GM12878 (cell line): ENCODE measurements around the gene SNRK. TPM values are rescaled to one million over a fixed set of nuclear protein-coding genes. Genes with fewer than 3 reads are reported as not detected.

ENCODE experiments used
- ATAC-seq: fragments of 200-7000 bp; cut with Tn5 transposase; 3 replicates; pipeline ENCODE4 v1.9.1; 2020; ENCODE audit warnings: mild to moderate bottlenecking, moderate library complexity
- BruUV-seq: library from RNA; stranded (reverse); fragments of 400-500 nt; replicated peaks from 2 replicates; lab custom pipeline; 2021; lab: Mats Ljungman, UMichigan
- CTCF ChIA-PET: fragments of 300-600 bp; sonication (Branson Sonifier 250); formaldehyde crosslinking; extraction: SDS; loops from one replicate; lab custom pipeline; 2021; ENCODE audit warnings: inconsistent platforms; lab: Yijun Ruan, JAX
- POLR2A ChIA-PET: fragments of 350-600 bp; formaldehyde crosslinking; extraction: SDS; loops from one replicate; lab custom pipeline; 2021; ENCODE audit warnings: inconsistent platforms; lab: Charles Lee
- RAD21 ChIA-PET: fragments of 300-600 bp; sonication (Branson Sonifier 250); formaldehyde crosslinking; loops from one replicate; lab custom pipeline; 2023; ENCODE audit warnings: antibody characterized with exemption; ENCODE audit not compliant: unreplicated experiment; lab: Charles Lee
- SMC1A ChIA-PET: fragments of 300-600 bp; sonication (Branson Sonifier 250); formaldehyde crosslinking; loops from one replicate; lab custom pipeline; 2023; ENCODE audit not compliant: unreplicated experiment, uncharacterized antibody; lab: Charles Lee
- DNase-seq: peaks from one replicate; pipeline ENCODE4 v3.0.0-alpha.2; 2011; ENCODE audit warnings: low read depth, low spot score
- FAIRE-seq: peaks from 3 replicates; lab custom pipeline; 2011; peaks lifted over from hg19 to GRCh38; lab: Jason Lieb, UNC
- H2AFZ ChIP-seq: 2 replicates; pipeline ENCODE4 v1.6.0; 2011; ENCODE audit warnings: low read depth, low read length, control low read depth; ENCODE audit not compliant: control insufficient read depth
- H3K27ac ChIP-seq: 2 replicates; pipeline ENCODE4 v1.5.1; 2011; ENCODE audit warnings: control low read depth; ENCODE audit not compliant: control insufficient read depth, insufficient read depth
- H3K27me3 ChIP-seq, 2 experiments: replicated peaks in 1 of 2; 2 replicates each; pipeline versions ENCODE4 v1.6.0 to v1.6.1; 2011; ENCODE audit warnings: low read length in 1 of 2; ENCODE audit not compliant: control insufficient read depth in 2 of 2, insufficient read depth in 2 of 2
- H3K36me3 ChIP-seq, 2 experiments: 2 replicates each; pipeline ENCODE4 v1.5.1; 2011; ENCODE audit warnings: low read length in 1 of 2; ENCODE audit not compliant: control insufficient read depth in 2 of 2, insufficient read depth in 2 of 2
- H3K4me1 ChIP-seq: 2 replicates; pipeline ENCODE4 v1.6.1; 2011; ENCODE audit warnings: mild to moderate bottlenecking, low read length, moderate library complexity, mixed read lengths; ENCODE audit not compliant: control insufficient read depth, insufficient read depth
- H3K4me2 ChIP-seq: 2 replicates; pipeline ENCODE4 v1.6.0; 2011; ENCODE audit warnings: control low read depth; ENCODE audit not compliant: control insufficient read depth, insufficient read depth
- H3K4me3 ChIP-seq: fragments of 200-600 bp; sonication (generic); 2 replicates; pipeline ENCODE4 v1.5.1; 2016
- H3K79me2 ChIP-seq: 2 replicates; pipeline ENCODE4 v1.6.0; 2011; ENCODE audit warnings: low read length; ENCODE audit not compliant: control insufficient read depth, insufficient read depth
- H3K9ac ChIP-seq: 2 replicates; pipeline ENCODE4 v1.8.0; 2011; ENCODE audit warnings: low read length, control low read depth, mixed read lengths; ENCODE audit not compliant: control insufficient read depth, insufficient read depth
- H3K9me3 ChIP-seq: replicated peaks from 3 replicates; pipeline ENCODE4 v1.5.1; 2011; ENCODE audit warnings: mild to moderate bottlenecking, low read length; ENCODE audit not compliant: control insufficient read depth, insufficient read depth
- H4K20me1 ChIP-seq: 2 replicates; pipeline ENCODE4 v1.6.0; 2011; ENCODE audit not compliant: control insufficient read depth, insufficient read depth
- CEBPB ChIP-seq, 2 experiments: fragments of 150-350 bp in 1 of 2; IDR thresholded peaks; 2 replicates each; pipeline ENCODE4 v1.6.1; 2012 to 2014; ENCODE audit warnings: low read depth in 2 of 2, low read length in 2 of 2, borderline replicate concordance in 1 of 2, inconsistent platforms in 1 of 2
- GABPA ChIP-seq: IDR thresholded peaks from 2 replicates; pipeline ENCODE4 v1.6.1; 2014; ENCODE audit warnings: antibody characterized with exemption, low read depth, mild to moderate bottlenecking, inconsistent platforms
- JUNB ChIP-seq: IDR thresholded peaks from 2 replicates; pipeline ENCODE4 v1.6.1; 2016; ENCODE audit warnings: antibody characterized with exemption, mild to moderate bottlenecking
- MTA3 ChIP-seq: IDR thresholded peaks from 2 replicates; pipeline ENCODE4 v1.6.1; 2012; ENCODE audit warnings: low read length, inconsistent platforms, borderline replicate concordance
- NRF1 ChIP-seq: conservative IDR thresholded peaks from 2 replicates; pipeline ENCODE4 v1.6.1; 2011; ENCODE audit warnings: mild to moderate bottlenecking, low read depth, low read length, improper control_type of control experiment
- ZNF207 ChIP-seq: fragments of 450-650 bp; IDR thresholded peaks from 2 replicates; pipeline ENCODE4 v1.6.1; 2014; ENCODE audit warnings: antibody characterized with exemption, mild to moderate bottlenecking, borderline replicate concordance
- WGBS: methylation state at CpG from one replicate; pipeline ENCODE4 v1.1.6; 2016; ENCODE audit warnings: low lambda C conversion rate; ENCODE audit not compliant: insufficient replicate concordance, insufficient coverage; ENCODE audit errors: missing lambda C conversion rate; 5-methylcytosine and 5-hydroxymethylcytosine counted together
- in situ Hi-C: fragments of 300-500 bp; cut with MboI; formaldehyde crosslinking; loops from 9 replicates; pipeline ENCODE4 v1.14.3; 2018; ENCODE audit warnings: mixed read lengths
- intact Hi-C: fragments of 100-400 bp; cut with micrococcal nuclease; formaldehyde crosslinking; loops from one replicate; pipeline ENCODE4 v1.14.2; 2022; ENCODE audit not compliant: unreplicated experiment
- polyA plus RNA-seq, 11 experiments: library from polyadenylated mRNA; depleted of rRNA in 4 of 11; unstranded in 6 of 11; stranded (reverse) in 5 of 11; fragments of >200 nt; fragmentation: Nextera tagmentation in 4 of 11; fragmentation: Illumina TruSeq in 1 of 11; extraction: Ambion mirVana in 4 of 11; extraction: Trizol in 1 of 11; gene quantifications; 1 replicate in 1 of 11; 2 replicates in 10 of 11; pipeline versions ENCODE4 v1.2.1 to v1.2.3, GENCODE V29; 2011 to 2016; ENCODE audit warnings: inconsistent platforms in 2 of 11, missing spikeins in 2 of 11, low read depth in 1 of 11
- total RNA-seq, 4 experiments: library from RNA; depleted of rRNA in 3 of 4; stranded (reverse); fragments of >200 nt in 3 of 4; fragmentation: Illumina TruSeq in 1 of 4; extraction: Trizol in 1 of 4; gene quantifications; 2 replicates each; pipeline versions ENCODE4 v1.2.1 to v1.2.3, GENCODE V29; 2013 to 2021
- TF ChIP-seq, protein P1 (sequence below): fragments of 150-350 bp; IDR thresholded peaks from 2 replicates; pipeline ENCODE4 v1.6.1; 2014; ENCODE audit warnings: mild to moderate bottlenecking, low read depth, low read length
- TF ChIP-seq, protein P2 (sequence below): fragments of 150-350 bp; IDR thresholded peaks from 2 replicates; pipeline ENCODE4 v1.6.1; 2016; ENCODE audit warnings: low read depth, low read length

The SNRK gene
- total and polyA plus RNA-seq, 10 of the 15 experiments (the other 5 are each of a cell fraction or from before 2014, with no cell fraction given) = 1.6 to 12.1 (median 7.6) TPM

DNA sequence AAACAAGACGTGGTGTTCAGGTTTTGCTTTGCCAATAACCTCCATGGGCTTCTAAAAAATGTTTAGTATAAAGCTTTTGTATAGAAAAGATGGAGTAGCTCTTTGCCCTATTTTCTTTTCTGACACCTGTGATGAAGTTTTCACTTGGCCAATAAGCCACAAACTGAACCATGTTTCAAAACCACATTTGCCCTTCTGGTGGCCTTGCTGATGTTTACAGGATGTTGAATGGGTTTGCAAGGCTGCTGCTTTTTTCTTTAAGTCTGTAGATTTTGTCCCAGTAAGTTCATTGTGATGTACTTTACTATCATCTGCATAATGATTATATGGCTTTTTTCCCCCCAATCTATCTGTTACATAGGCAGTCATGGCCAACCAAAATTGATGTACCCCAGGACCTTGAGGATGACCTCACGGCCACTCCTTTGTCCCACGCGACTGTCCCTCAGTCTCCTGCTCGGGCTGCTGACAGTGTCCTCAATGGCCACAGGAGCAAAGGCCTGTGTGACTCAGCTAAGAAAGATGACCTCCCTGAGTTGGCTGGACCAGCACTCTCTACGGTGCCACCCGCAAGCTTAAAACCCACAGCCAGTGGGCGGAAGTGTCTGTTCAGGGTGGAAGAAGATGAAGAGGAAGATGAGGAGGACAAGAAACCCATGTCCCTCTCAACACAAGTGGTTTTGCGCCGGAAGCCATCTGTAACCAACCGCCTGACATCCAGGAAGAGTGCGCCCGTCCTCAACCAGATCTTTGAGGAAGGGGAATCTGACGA, 60.8 kb downstream of the SNRK start:
- H3K9ac ChIP-seq = no peak overlapping the region
- DNase-seq = no peak
- SMC1A ChIA-PET = interaction anchor here (0.7 to 1.3 kb wide), 2 partner anchors 171 to 385 kb away, joined by 3 to 4 read pairs; no protein-coding TSS in a partner anchor
- no peak overlapping the region for H3K27ac ChIP-seq
- POLR2A ChIA-PET = no interaction called here
- TF ChIP-seq, protein P1, sequence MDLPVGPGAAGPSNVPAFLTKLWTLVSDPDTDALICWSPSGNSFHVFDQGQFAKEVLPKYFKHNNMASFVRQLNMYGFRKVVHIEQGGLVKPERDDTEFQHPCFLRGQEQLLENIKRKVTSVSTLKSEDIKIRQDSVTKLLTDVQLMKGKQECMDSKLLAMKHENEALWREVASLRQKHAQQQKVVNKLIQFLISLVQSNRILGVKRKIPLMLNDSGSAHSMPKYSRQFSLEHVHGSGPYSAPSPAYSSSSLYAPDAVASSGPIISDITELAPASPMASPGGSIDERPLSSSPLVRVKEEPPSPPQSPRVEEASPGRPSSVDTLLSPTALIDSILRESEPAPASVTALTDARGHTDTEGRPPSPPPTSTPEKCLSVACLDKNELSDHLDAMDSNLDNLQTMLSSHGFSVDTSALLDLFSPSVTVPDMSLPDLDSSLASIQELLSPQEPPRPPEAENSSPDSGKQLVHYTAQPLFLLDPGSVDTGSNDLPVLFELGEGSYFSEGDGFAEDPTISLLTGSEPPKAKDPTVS = no peak
- TF ChIP-seq NRF1 (no peak), ZNF207 (no peak), CEBPB (IDR thresholded peaks at IDR 0.05; ENCODE audit: borderline replicate concordance in 1 of 2, low read depth in 2 of 2, low read length in 2 of 2) (no peak), GABPA (no peak), JUNB (no peak), MTA3 (no peak)
- TF ChIP-seq, protein P2, sequence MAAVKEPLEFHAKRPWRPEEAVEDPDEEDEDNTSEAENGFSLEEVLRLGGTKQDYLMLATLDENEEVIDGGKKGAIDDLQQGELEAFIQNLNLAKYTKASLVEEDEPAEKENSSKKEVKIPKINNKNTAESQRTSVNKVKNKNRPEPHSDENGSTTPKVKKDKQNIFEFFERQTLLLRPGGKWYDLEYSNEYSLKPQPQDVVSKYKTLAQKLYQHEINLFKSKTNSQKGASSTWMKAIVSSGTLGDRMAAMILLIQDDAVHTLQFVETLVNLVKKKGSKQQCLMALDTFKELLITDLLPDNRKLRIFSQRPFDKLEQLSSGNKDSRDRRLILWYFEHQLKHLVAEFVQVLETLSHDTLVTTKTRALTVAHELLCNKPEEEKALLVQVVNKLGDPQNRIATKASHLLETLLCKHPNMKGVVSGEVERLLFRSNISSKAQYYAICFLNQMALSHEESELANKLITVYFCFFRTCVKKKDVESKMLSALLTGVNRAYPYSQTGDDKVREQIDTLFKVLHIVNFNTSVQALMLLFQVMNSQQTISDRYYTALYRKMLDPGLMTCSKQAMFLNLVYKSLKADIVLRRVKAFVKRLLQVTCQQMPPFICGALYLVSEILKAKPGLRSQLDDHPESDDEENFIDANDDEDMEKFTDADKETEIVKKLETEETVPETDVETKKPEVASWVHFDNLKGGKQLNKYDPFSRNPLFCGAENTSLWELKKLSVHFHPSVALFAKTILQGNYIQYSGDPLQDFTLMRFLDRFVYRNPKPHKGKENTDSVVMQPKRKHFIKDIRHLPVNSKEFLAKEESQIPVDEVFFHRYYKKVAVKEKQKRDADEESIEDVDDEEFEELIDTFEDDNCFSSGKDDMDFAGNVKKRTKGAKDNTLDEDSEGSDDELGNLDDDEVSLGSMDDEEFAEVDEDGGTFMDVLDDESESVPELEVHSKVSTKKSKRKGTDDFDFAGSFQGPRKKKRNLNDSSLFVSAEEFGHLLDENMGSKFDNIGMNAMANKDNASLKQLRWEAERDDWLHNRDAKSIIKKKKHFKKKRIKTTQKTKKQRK = no peak
- H3K79me2 ChIP-seq = no peaks in the 10 kb centered on the region
- no peak for FAIRE-seq
- no TSS peak for BruUV-seq
- H3K4me2 ChIP-seq = no peak overlapping the region
- no peak for ATAC-seq
- no peak overlapping the region for H2AFZ ChIP-seq
- CTCF ChIA-PET = no interaction called here
- H3K4me1 ChIP-seq = no peaks in the 10 kb centered on the region
- WGBS = 95% methylated on average over 14 of the region's 14 CpGs
- no peaks in the 10 kb centered on the region for H4K20me1 ChIP-seq
- intact Hi-C loops = no loop called here
- H3K9me3 ChIP-seq = no peaks in the 10 kb centered on the region
- in situ Hi-C loops = no loop called here
- RAD21 ChIA-PET = interaction anchor here (0.5 kb wide), 1 partner anchor 84 kb away, joined by 4 read pairs; no protein-coding TSS in a partner anchor
- no peaks in the 10 kb centered on the region for H3K27me3 ChIP-seq
- H3K36me3 ChIP-seq = peaks cover 3 to 4% of the 10 kb centered on the region in 2 experiments; a peak in 3 of 4 replicates
- H3K4me3 ChIP-seq = no peak overlapping the region
